Subcutaneous adipose tissue (tissue), 4 donors: ENCODE measurements around the gene ZSWIM5. TPM values are rescaled to one million over a fixed set of nuclear protein-coding genes. Genes with fewer than 3 reads are reported as not detected.

Experiments used
- total RNA-seq, 4 donors: library from RNA; depleted of rRNA; stranded (reverse); fragments of >200 nt; gene quantifications; one replicate each; pipeline ENCODE4 v1.1.0, GENCODE V29; 2016
- TF ChIP-seq, protein P1 (sequence below): fragments of 450-650 bp; IDR thresholded peaks from one replicate; pipeline ENCODE4 v1.5.1; 2016; ENCODE audit warnings: low read depth, mild to moderate bottlenecking, control low read depth, antibody characterized with exemption, moderate library complexity

ZSWIM5 gene
- total RNA-seq, 4 donors from 2014 or later, result 0.85 to 1.3 (median 1.0) TPM

DNA sequence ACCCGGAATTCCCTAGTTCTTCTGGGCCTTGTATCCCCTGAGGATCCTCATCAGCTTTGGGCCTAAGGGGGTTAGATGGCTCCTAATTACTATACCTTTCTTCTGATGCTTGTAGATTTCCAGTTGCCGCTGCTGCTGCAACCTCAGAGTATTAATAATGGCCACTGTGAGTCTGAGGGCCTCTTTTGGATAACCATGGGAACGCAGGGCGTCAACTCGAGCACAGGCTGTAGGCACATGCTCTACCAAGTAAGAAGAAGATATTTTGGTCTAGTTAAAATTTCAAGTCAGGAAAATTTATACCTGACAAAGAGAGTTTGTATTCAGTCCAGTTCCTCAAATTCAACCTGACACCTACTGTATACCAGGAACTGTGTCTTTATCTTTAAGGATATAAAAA is 166.1 kb downstream of the ZSWIM5 start:
- TF ChIP-seq, protein P1, sequence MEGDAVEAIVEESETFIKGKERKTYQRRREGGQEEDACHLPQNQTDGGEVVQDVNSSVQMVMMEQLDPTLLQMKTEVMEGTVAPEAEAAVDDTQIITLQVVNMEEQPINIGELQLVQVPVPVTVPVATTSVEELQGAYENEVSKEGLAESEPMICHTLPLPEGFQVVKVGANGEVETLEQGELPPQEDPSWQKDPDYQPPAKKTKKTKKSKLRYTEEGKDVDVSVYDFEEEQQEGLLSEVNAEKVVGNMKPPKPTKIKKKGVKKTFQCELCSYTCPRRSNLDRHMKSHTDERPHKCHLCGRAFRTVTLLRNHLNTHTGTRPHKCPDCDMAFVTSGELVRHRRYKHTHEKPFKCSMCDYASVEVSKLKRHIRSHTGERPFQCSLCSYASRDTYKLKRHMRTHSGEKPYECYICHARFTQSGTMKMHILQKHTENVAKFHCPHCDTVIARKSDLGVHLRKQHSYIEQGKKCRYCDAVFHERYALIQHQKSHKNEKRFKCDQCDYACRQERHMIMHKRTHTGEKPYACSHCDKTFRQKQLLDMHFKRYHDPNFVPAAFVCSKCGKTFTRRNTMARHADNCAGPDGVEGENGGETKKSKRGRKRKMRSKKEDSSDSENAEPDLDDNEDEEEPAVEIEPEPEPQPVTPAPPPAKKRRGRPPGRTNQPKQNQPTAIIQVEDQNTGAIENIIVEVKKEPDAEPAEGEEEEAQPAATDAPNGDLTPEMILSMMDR, result no peak

DNA sequence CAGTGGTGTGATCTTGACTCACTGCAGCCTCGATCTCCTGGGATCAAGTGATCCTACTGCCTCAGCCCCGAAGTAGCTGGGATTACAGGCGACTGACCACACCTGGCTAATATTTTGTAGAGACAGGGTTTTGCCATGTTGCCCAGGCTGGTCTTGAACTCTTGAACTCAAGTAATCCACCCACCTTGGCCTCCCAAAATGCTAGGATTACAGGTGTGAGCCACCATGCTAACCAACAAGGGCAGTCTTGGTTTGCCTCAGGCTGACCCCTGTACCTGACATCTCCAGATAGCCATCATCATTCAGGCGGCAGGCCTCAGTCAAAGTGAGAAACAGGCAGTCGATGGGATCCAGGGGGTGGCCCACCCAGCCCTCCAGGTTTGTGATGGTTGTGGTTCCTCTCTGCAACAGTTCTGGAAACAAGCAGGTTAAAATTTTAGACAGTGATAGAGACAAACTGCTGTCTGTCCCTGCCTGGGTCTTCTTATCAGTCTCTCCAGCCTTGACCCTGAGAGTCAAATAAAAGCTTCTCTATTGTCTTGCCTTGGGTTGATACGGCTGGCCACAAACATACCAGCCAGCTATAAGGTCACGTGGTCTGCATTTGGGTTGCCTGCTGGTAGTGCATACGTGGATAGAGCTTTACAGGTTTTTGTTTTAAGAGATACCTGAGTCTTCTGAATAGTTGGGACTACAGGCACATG is 167.6 kb downstream of the ZSWIM5 start:
- TF ChIP-seq, protein P1, result no peak

DNA sequence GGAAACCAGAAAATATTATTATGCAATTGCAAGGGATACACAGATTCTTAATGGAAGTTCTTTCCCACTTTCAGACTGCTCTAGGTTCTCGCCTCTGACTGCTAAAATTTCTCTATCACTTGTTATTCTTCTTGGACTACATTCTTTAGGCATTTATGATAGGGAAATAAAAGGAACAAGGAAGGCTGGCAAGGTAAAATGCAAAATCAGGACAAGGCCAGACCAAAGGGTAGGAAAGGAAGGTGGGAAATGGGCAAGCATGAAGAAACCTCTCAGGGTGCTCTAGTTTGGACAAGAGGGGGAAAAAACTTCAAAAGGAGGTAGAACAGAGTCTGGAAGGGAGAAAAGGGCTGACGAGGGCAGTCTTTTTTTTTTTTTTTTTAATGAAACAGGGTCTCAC is 168.2 kb downstream of the ZSWIM5 start:
- TF ChIP-seq, protein P1, result no peak

DNA sequence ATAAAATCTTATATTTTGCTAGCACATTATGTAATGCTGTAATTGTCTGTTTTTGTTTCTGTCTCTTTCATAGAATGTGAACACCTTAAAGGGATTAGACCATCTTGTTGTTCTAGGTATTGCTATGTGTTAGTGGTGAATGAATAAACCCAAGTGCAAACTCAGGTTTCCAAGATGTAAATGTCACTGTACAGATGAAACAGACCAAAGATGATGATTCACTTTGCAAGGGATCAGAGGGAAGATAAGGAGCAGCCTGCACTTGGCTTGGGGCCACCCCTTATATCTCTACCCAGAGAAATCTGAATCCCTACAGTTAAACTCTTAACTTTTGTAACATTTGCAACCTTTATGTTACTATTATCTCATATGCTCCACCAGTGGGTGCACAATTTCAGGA is 168.9 kb downstream of the ZSWIM5 start:
- TF ChIP-seq, protein P1, result no peak

DNA sequence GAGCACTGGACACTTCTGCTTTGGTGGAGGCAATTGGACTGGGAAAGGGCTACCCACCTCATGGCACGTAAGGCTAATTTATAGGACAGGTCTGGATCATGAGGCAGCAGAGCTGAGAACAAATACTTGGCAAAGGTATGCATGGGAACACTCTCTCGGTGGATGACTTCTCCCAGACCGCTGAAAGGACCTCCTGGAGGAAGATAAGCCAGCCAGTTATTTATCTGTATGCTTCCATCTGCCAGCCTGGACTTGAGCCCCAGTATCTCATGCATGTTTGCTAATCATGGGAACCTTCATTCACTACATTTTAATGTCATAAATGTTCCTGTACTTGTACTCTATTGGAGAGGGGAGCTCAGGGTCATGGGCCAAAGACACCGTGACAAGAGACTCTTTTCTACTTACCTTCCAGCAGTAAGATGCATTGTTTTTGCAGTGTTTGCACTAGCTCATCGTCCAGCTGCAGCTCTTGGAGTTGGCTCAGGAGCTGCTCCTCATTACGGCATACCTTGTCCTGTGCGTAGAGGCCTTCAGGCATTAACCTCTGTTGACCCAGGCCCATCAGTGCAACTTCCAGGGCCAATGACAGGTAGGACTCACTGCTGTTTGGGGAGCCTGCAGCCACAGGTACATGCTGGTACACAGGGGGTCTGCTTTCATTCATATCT is 170.6 kb downstream of the ZSWIM5 start:
- TF ChIP-seq, protein P1, result no peak

DNA sequence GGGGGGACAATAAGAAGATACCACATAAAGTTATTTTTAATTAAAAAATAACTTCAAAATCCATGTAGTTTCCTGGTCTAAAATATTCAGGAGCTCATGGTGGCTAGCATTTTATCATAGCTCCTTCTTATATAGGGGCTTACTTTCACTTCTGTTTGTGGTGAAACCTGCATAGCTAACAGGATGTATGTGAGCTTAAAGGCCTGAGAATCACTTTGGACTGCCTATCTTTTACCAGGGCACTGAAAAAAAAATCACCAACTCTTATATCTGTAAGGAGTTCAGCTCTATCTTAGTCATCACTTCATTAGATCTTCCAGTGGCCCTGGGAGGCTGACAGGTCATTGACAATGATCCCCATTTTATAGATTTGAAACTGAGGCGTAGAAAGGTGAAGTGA is 173.0 kb downstream of the ZSWIM5 start:
- TF ChIP-seq, protein P1, result no peak

DNA sequence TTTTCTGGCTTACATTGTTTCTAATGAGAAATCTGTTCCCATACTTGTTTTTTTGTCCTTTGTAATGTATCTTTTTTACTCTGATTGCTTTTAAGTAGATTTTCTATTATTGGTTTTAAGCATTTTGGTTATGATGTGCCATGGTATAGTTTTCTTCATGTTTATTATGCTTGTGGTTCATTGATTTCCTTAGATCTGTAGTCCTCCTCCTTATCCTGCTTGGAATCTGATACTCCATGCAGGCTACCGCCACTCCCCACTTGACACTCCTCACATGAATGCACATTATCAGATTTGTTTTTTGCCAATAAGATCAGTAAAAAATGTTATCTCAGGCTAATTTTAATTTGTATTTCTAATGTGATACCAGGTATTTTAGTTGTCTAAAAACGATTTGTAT is 173.6 kb downstream of the ZSWIM5 start:
- TF ChIP-seq, protein P1, result no peak
